HS-5 (cell line): ENCODE results near the gene TMEM89.

Source experiments
- DNase-seq: peaks from one replicate; pipeline ENCODE4 v3.0.0-alpha.2; 2012; ENCODE audit warnings: low read depth

Gene TMEM89

GRCh38 chr3:48587686-48588085, 33.9 kb downstream of the TMEM89 start:
- no peak for DNase-seq

DNA sequence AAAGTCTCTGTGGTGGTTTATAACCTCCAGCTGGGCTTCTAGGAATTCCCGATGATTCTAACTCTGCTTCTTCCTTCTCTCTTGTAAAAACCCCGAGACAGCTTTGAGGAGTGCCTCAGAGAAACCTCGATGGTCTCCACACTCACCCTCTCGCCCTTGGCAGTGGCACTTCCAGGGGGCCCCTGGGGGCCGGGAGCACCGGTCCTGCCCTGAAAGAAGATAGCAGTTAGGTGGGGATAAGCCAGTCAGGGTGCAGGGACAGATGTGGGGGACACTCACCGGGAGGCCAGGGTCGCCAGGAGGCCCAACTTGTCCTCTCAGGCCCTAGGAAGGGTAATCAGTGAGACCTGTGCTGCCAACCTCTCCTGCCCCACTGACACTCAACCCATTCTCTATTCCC, 36.2 kb downstream of the TMEM89 start:
- no peak for DNase-seq

- no peak for DNase-seq
These were observed 36.7 kb downstream of the TMEM89 start for GRCh38 chr3:48584836-48585235.

- DNase-seq: no peak
These were observed 39.7 kb downstream of the TMEM89 start for GRCh38 chr3:48581621-48582481.

DNA sequence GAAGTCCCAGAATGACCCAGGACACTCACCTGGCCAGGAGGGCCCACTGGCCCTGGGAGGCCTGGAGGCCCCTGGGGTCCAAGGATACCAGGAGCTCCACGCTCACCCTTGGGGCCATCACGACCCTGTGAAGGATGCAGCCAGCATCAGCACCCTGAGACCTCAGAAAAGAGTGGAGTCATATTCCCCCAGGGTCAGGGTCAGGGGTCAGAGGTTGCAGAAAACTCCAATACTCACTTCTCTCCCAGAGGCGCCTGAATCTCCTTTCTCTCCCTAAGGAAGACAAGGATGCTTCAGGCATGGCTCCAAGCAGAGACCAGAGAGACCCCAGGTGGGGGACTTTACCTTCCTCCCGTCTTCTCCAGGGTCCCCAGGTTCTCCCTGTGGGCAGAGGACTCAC, 44.9 kb downstream of the TMEM89 start:
- no peak for DNase-seq

GRCh38 chr3:48575366-48575765, 46.2 kb downstream of the TMEM89 start:
- DNase-seq: no peak

GRCh38 chr3:48573973-48574585, 47.5 kb downstream of the TMEM89 start:
- no peak for DNase-seq

GRCh38 chr3:48572517-48572916, 49.1 kb downstream of the TMEM89 start:
- DNase-seq: no peak

DNA sequence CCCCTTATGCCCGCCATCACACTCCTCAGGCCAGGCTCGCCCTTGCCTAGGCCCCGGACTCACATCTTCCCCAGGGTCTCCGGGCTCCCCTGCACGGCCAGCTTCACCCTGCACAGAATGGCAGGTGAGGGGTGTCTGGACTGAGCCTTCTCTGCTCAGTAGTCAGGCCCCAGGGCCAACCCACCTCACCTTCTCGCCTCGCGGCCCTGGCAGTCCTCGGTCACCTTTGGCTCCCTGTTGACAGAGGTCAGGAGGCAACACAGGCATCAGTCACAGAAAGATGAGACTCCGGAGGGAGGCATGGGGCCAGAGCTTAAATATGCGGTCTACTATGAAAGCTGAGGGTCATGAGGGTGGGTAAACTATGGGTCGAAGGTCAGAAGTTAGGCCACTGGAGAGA, 49.6 kb downstream of the TMEM89 start:
- DNase-seq: no peak
